LHCN-M2 (cell line): ENCODE results near the gene SNTB2. TPM values are rescaled to one million over a fixed set of nuclear protein-coding genes. Genes with fewer than 3 reads are reported as not detected.

ENCODE experiments used
- DNase-seq: peaks from one replicate; pipeline ENCODE4 v3.0.0-alpha.2; 2012; ENCODE audit warnings: low read depth
- total RNA-seq: library from RNA; depleted of rRNA; stranded (reverse); fragments of >200 nt; gene quantifications from 2 replicates; pipeline ENCODE4 v1.2.3, GENCODE V29; 2014

Gene SNTB2
- total RNA-seq, 1 experiment from 2014 or later, result 29.6 TPM

DNA sequence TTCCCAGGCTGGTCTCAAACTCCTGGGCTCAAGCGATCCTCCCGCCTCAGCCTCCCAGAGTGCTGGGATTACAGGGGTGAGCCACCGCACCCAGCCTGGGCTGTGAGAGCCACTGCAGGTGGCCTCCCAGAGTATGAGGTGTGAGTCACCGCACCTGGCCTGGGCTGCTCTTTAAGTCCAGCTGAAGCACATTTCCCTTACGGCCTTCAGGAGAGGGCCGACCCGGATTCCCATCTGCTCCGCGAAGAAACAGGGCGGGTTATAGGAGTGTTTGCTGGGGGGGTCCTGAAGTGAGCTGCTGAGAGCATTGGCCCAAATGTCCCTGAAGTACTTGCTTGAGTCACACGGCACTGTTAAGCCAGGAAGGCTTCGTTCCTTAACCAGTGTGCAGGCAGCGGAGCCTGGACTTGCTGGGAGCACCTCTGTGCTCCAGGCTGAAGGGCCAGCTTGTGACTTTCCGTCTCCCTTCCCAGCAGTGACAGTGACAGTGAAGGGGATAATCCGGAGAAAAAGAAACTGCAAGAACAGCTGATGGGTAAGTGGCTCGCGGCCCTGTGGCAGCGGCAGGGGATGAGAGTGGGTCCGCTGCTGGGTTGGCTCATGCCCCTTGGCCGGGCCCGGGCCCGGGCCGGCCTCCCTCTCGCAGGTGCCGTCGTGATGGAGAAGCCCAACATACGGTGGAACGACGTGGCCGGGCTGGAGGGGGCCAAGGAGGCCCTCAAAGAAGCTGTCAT is 131.4 kb downstream of the SNTB2 start:
- no peak for DNase-seq

DNA sequence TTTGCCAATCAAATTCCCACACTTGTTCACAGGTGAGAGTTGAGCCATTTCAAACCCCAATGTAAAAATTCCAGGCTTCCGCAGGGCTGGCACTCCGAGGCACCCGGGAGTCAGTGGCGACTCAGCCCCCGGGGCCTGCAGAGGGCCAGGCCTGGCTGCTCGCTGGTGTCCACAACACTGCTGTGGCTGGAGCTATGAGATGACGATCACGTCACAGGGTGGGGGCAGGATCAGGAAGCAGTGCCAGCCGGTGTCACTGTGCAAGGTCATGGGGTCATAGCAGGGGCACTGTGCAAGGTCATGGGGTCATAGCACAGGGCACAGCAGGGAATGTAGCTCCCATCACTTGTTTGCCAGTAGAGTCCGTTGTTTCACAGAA is 131.9 kb downstream of the SNTB2 start:
- DNase-seq, result no peak

GRCh38 chr16:69319381-69319780 is 132.4 kb downstream of the SNTB2 start:
- no peak for DNase-seq

GRCh38 chr16:69319826-69320739 is 133.1 kb downstream of the SNTB2 start:
- DNase-seq, result no peak

DNA sequence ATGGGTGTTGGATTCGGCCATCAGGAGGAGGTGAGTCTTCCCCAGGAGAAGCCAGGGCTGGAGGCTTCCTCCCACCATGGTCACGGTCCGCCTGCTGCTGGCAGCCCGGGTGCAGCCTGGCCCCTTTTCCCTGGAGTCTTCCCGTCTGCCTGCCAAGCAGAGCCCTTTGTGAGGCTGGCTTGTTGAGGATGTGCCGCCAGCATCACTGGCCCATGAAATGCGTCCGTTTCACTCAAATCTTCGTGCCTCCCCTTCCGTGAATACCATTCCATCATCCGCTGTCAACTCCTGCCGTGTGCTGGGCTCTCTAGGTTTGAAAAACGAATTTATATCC is 133.7 kb downstream of the SNTB2 start:
- no peak for DNase-seq

DNA sequence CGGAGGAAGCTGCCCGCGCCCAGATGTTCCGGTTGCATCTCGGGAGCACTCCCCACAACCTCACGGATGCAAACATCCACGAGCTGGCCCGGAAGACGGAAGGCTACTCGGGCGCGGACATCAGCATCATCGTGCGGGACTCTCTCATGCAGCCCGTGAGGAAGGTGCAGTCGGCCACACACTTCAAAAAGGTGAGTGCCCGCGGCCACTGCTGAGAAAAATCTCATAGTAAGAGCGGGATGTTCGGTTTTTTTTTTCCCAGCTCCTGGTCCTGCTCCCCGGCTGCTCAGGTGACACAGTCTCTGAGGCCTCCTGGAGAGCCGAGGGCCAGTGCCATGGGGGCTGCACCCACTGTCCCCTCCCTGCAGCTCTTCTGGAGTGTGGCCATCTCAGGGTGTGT is 134.1 kb downstream of the SNTB2 start:
- DNase-seq, result no peak

DNA sequence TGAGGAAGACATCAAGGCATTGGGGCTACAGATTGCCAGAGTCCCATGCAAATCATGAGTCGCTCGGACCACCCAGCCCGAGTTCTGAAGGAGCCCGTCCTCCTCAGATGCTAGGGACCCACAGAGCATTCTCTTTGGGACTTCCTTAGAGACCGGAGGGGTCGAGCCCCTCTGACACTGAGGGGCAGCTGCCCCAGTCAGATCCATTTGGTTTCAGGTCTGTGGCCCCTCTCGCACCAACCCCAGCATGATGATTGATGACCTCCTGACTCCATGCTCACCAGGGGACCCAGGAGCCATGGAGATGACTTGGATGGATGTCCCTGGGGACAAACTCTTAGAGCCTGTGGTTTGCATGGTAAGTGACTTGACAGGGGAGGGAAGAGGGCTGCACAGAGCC is 135.4 kb downstream of the SNTB2 start:
- no peak for DNase-seq

DNA sequence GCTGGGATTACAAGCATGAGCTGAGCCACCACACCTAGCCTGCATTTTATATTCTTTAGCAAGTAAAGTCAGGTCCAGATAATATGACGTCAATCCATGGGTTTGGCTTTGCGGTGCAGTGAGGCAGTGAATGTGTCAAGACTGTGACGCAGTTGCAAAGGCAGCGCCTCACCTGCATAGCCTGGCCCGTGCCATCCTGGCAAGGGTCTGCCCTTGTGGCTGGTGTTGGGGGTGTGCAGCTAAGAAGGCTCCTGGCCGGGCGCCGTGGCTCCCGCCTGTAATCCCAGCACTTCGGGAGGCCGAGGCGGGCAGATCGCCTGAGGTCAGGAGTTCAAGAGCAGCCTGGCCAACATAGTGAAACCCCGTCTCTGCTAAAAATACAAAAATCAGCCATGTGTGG is 136.5 kb downstream of the SNTB2 start:
- no peak for DNase-seq

- no peak for DNase-seq
Observed at GRCh38 chr16:69324013-69324531, 137.1 kb downstream of the SNTB2 start.

- DNase-seq, result no peak
Observed at GRCh38 chr16:69324585-69325253, 137.8 kb downstream of the SNTB2 start.

DNA sequence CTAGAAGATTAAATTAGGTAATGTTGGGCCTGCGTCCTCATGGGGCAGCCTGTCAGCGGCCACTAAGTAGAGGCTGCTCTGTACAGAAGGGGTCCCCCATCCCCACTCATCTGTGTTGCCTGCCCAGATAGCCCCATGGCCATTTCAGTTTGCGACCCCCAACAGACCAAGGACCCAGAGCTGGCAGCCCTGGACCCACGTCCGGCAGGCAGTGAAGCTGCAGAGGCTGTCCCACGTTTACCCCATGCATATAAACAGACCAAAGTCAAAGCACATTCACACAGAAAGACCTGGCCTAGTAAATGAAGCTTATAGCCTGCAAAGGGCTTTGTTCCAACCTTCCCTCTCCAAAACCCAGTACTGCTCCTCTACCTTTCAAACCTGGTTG is 138.8 kb downstream of the SNTB2 start:
- DNase-seq, result no peak

DNA sequence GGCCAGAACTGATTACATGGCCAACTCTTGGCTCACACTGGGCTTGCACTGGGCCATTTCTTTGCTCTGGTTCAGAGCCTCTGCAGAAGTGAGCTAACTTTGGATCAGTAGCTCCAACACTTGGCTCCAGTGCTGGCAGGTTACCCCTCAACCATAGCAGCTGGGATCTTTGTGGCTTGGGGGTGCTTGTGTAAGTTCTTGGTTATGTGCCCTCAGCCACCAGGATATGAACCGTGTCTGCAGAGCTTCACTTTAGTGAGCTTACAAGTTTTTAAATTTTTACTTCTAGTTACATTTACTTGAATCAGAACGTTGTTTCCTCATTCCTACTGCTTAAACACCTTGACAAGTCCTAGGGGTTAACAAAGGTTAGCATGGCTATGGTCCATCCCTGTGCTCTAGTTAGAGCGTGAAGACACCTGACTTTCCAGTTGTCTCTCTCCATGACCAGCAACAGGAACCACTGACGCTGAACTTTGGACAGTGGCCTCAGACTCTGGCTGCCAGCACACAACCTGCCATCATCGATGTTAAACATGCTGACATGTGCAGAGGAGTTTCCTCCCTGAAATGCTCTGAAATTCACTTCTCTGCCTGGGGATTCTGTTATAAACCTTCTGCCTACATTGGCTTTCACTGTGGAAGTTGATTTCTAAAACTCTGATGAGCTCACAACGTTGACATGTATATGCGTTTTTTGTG is 139.4 kb downstream of the SNTB2 start:
- DNase-seq, result peak; percentile 10

DNA sequence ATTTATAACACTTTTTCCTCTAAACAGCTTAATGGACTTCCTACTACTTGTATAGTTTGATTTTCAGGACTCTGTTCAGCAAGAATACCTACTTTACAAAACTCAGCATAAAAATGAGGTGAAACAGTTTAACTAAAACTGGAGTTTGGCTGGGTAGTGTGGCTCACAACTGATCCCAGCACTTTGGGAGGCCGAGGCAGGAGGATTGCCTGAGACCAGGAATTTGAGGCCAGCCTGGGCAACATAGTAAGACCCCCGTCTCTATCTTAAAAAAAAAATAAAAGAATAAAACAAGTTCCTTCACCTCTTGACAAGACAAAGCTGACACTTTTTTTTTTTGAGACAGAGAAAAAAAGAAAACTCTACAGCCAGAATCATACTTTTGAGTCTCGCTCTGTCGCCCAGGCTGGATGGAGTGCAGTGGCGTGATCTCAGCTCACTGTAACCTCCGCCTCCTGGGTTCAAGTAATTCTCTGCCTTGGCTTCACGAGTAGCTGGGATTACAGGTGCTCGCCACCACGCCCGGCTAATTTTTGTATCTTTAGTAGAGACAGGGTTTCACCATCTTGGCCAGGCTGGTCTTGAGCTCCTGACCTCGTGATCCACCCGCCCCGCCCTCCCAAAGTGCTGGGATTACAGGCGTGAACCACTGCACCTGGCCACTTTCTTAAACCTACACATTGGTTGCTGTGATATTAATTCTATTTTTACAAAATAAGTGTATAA is 140.8 kb downstream of the SNTB2 start:
- DNase-seq, result no peak

DNA sequence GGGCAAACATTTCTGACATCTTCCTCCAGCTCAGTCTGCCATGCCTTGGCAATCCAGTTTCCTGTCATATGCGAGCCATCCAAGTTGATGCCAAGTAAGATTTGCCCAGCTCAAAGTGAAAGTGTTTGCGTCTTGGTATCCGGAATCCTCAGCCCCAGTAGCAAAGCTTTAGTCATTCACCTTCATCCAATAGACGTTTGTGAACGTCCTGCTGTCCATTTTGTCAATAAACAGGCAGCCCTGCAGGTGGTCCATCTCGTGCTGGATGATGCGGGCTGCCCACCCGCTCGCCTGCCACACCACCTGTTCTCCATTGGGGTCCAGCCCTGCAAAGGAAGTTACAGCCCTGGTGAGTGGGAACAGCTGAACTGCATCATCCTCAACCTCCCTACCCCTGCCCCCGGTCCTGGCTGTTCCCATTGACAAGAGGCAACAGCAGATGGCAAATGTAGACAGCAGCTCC is 141.9 kb downstream of the SNTB2 start:
- DNase-seq, result peak; percentile 77

GRCh38 chr16:69329369-69330285 is 142.7 kb downstream of the SNTB2 start:
- DNase-seq, result peak; percentile 31

DNA sequence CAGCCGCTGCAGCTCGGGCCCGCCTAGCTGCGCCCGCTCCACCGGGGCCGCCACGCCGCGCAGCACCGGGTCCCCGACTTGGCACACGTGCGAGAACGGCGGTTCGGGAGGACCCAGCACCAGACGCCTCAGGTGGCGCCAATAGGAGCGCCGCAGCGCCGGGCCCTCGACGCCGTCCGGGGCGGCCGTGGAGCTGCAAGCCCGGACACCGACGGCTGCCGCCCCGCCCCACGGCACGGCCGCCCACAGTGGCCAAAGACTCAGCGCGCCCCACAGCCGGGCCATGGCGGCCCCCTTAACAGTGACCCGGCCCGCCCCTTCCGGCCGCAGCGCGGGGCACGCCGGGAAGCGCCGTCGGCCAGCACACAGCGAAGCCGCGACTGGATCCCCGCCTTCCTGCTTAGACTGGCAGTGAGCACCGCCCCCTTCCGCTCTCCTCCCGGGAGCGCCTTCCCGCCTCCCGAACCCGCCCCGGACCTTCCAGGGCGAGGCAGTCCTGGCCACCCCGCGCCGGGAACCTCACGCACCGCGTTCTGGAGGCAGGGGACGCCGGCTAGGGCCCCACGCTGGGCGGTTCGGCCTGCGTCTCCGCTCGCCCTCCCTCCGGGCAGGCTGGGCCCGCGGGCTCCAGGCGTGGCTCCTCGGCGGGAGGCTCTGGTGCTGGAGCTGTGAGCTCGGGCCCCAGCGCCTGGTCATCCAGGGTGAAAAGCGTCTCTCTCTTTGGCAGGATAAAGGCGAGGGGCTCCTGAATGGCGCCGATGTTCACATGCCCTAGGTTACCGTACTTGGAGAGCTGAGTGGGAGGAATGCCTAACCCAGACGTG is 143.5 kb downstream of the SNTB2 start, which contains the start of gene PDF:
PDF (minus strand) TSS at position 303 of the 824 bp plus-strand sequence; CDS start at position 285, 18 bp downstream.
- DNase-seq, result peak; percentile 91

- no peak for DNase-seq
Observed at GRCh38 chr16:69334696-69335095, 147.7 kb downstream of the SNTB2 start.

GRCh38 chr16:69338557-69339288 is 151.8 kb downstream of the SNTB2 start:
- DNase-seq, result no peak
